H1 (cell line): ENCODE data around the gene MACROD1. TPM values are rescaled to one million over a fixed set of nuclear protein-coding genes. Genes with fewer than 3 reads are reported as not detected.

Source experiments
- polyA plus RNA-seq, 7 experiments: library from polyadenylated mRNA; depleted of rRNA in 3 of 7; stranded (reverse) in 5 of 7; unstranded in 2 of 7; fragments of >200 nt in 5 of 7; fragments of 200-250 nt in 2 of 7; gene quantifications; 1 replicate in 5 of 7; 2 replicates in 1 of 7; 4 replicates in 1 of 7; pipeline versions ENCODE4 v1.2.1 to v1.2.3, GENCODE V29; 2011 to 2013; ENCODE audit warnings: missing spikeins in 2 of 7, mixed read lengths in 2 of 7
- total RNA-seq: library from RNA; stranded (reverse); fragmentation: NEBNext Ultra II Directional; extraction: Animal tissue kit (Norgen Biotek cat#: 25700); gene quantifications from 2 replicates; pipeline ENCODE4 v1.2.1, GENCODE V29; 2021
- TF ChIP-seq, protein P1 (sequence below): fragments of 300-600 bp; sonication (generic); IDR thresholded peaks from 2 replicates; pipeline ENCODE4 v1.7.1; 2012; ENCODE audit warnings: low read length, moderate library complexity, mild to moderate bottlenecking, inconsistent platforms; ENCODE audit not compliant: insufficient replicate concordance

MACROD1 gene
- total and polyA plus RNA-seq, 2 of the 8 experiments (the other 6 are each of a cell fraction or from before 2014, with no cell fraction given) = 19.5 to 34.1 TPM

DNA sequence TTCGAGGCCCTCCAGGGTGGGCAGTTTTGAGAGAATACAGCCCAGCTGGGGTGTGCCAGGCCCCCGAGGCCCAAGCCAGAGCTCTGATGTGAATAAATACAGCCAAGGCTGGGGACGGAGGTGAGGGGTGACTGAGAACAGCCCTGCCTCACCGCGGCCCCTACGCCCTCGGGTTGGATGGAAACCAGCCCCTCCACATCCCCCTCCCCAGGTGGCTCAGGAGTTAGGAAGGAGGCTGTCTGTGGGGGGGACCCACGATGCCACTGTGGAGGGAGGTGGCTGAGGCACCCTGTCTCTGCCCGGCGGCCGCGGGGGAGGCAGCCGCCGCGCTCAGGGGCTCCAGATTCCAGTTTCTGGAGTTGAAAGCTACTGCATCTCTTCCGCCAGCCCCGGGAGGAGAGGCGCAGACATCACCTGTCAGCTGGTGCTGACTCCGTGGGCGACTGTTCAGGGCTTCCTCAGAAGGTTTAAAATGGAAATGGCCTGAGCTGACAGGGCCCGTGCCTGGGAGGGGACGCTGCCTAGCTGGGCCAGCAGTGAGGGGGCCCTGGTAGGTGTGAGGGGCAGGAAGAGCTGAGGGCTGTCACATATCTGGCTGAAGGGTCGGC lies 128.8 kb downstream of the MACROD1 start (continued):
- TF ChIP-seq, protein P1, sequence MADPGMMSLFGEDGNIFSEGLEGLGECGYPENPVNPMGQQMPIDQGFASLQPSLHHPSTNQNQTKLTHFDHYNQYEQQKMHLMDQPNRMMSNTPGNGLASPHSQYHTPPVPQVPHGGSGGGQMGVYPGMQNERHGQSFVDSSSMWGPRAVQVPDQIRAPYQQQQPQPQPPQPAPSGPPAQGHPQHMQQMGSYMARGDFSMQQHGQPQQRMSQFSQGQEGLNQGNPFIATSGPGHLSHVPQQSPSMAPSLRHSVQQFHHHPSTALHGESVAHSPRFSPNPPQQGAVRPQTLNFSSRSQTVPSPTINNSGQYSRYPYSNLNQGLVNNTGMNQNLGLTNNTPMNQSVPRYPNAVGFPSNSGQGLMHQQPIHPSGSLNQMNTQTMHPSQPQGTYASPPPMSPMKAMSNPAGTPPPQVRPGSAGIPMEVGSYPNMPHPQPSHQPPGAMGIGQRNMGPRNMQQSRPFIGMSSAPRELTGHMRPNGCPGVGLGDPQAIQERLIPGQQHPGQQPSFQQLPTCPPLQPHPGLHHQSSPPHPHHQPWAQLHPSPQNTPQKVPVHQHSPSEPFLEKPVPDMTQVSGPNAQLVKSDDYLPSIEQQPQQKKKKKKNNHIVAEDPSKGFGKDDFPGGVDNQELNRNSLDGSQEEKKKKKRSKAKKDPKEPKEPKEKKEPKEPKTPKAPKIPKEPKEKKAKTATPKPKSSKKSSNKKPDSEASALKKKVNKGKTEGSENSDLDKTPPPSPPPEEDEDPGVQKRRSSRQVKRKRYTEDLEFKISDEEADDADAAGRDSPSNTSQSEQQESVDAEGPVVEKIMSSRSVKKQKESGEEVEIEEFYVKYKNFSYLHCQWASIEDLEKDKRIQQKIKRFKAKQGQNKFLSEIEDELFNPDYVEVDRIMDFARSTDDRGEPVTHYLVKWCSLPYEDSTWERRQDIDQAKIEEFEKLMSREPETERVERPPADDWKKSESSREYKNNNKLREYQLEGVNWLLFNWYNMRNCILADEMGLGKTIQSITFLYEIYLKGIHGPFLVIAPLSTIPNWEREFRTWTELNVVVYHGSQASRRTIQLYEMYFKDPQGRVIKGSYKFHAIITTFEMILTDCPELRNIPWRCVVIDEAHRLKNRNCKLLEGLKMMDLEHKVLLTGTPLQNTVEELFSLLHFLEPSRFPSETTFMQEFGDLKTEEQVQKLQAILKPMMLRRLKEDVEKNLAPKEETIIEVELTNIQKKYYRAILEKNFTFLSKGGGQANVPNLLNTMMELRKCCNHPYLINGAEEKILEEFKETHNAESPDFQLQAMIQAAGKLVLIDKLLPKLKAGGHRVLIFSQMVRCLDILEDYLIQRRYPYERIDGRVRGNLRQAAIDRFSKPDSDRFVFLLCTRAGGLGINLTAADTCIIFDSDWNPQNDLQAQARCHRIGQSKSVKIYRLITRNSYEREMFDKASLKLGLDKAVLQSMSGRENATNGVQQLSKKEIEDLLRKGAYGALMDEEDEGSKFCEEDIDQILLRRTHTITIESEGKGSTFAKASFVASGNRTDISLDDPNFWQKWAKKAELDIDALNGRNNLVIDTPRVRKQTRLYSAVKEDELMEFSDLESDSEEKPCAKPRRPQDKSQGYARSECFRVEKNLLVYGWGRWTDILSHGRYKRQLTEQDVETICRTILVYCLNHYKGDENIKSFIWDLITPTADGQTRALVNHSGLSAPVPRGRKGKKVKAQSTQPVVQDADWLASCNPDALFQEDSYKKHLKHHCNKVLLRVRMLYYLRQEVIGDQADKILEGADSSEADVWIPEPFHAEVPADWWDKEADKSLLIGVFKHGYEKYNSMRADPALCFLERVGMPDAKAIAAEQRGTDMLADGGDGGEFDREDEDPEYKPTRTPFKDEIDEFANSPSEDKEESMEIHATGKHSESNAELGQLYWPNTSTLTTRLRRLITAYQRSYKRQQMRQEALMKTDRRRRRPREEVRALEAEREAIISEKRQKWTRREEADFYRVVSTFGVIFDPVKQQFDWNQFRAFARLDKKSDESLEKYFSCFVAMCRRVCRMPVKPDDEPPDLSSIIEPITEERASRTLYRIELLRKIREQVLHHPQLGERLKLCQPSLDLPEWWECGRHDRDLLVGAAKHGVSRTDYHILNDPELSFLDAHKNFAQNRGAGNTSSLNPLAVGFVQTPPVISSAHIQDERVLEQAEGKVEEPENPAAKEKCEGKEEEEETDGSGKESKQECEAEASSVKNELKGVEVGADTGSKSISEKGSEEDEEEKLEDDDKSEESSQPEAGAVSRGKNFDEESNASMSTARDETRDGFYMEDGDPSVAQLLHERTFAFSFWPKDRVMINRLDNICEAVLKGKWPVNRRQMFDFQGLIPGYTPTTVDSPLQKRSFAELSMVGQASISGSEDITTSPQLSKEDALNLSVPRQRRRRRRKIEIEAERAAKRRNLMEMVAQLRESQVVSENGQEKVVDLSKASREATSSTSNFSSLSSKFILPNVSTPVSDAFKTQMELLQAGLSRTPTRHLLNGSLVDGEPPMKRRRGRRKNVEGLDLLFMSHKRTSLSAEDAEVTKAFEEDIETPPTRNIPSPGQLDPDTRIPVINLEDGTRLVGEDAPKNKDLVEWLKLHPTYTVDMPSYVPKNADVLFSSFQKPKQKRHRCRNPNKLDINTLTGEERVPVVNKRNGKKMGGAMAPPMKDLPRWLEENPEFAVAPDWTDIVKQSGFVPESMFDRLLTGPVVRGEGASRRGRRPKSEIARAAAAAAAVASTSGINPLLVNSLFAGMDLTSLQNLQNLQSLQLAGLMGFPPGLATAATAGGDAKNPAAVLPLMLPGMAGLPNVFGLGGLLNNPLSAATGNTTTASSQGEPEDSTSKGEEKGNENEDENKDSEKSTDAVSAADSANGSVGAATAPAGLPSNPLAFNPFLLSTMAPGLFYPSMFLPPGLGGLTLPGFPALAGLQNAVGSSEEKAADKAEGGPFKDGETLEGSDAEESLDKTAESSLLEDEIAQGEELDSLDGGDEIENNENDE = no peak
